SK-N-SH treated with all-trans-retinoic acid at 6 μM for 48 hours (cell line): ENCODE data around the gene COL28A1.

ENCODE experiments used
- ATAC-seq: fragments of 200-7000 bp; cut with Tn5 transposase; 3 replicates; pipeline ENCODE4 v1.9.1; 2020; ENCODE audit warnings: mild to moderate bottlenecking, moderate library complexity
- ARNTL ChIP-seq: fragments of 450-650 bp; formaldehyde crosslinking; IDR thresholded peaks from 2 replicates; pipeline ENCODE4 v1.5.0; 2020; ENCODE audit warnings: low read depth, mild to moderate bottlenecking, moderate library complexity, borderline replicate concordance
- BACH2 ChIP-seq: fragments of 250-450 bp; sonication (Bioruptor Pico); IDR thresholded peaks from 2 replicates; pipeline ENCODE4 v1.9.0; 2021; ENCODE audit warnings: mild to moderate bottlenecking, borderline replicate concordance
- CSDC2 ChIP-seq: fragments of 250-450 bp; sonication (Bioruptor Pico); IDR thresholded peaks from 2 replicates; pipeline ENCODE4 v1.5.0; 2020; ENCODE audit warnings: mild to moderate bottlenecking, moderate library complexity
- ESRRG ChIP-seq: fragments of 250-450 bp; sonication (Bioruptor Pico); IDR thresholded peaks from 2 replicates; pipeline ENCODE4 v1.6.1; 2021; ENCODE audit warnings: mild to moderate bottlenecking
- GLIS3 ChIP-seq: fragments of 250-450 bp; sonication (Bioruptor Pico); IDR thresholded peaks from 2 replicates; pipeline ENCODE4 v1.5.0; 2020; ENCODE audit warnings: mild to moderate bottlenecking, moderate library complexity
- ISL1 ChIP-seq: fragments of 250-450 bp; sonication (Bioruptor Pico); IDR thresholded peaks from 2 replicates; pipeline ENCODE4 v2.1.2; 2022; ENCODE audit warnings: mild to moderate bottlenecking, moderate library complexity
- OSR1 ChIP-seq: fragments of 250-450 bp; sonication (Bioruptor Pico); IDR thresholded peaks from 2 replicates; pipeline ENCODE4 v1.8.0; 2022; ENCODE audit warnings: moderate library complexity, mild to moderate bottlenecking, inconsistent platforms
- PPARA ChIP-seq: fragments of 250-450 bp; sonication (Bioruptor Pico); IDR thresholded peaks from 2 replicates; pipeline ENCODE4 v1.5.0; 2020; ENCODE audit warnings: mild to moderate bottlenecking, borderline replicate concordance
- RARB ChIP-seq: fragments of 250-450 bp; sonication (Bioruptor Pico); IDR thresholded peaks from 2 replicates; pipeline ENCODE4 v1.8.0; 2021; ENCODE audit warnings: mild to moderate bottlenecking, moderate library complexity
- SNAI2 ChIP-seq: fragments of 250-450 bp; sonication (Bioruptor Pico); IDR thresholded peaks from 2 replicates; pipeline ENCODE4 v1.5.0; 2020; ENCODE audit warnings: mild to moderate bottlenecking, moderate library complexity
- TCF4 ChIP-seq: fragments of 250-450 bp; sonication (Bioruptor Pico); IDR thresholded peaks from 2 replicates; pipeline ENCODE4 v1.8.0; 2021; ENCODE audit warnings: mild to moderate bottlenecking, moderate library complexity, borderline replicate concordance
- TOX ChIP-seq: fragments of 250-450 bp; sonication (Bioruptor Pico); IDR thresholded peaks from 2 replicates; pipeline ENCODE4 v1.8.0; 2021; ENCODE audit warnings: mild to moderate bottlenecking, moderate library complexity, borderline replicate concordance
- ZC3H10 ChIP-seq: fragments of 250-450 bp; sonication (Bioruptor Pico); IDR thresholded peaks from 2 replicates; pipeline ENCODE4 v1.5.1; 2021; ENCODE audit warnings: mild to moderate bottlenecking, moderate library complexity
- ZFP3 ChIP-seq: fragments of 250-450 bp; sonication (Bioruptor Pico); IDR thresholded peaks from 2 replicates; pipeline ENCODE4 v1.5.0; 2020; ENCODE audit warnings: mild to moderate bottlenecking, moderate library complexity
- ZFP30 ChIP-seq: fragments of 450-650 bp; formaldehyde crosslinking; IDR thresholded peaks from 2 replicates; pipeline ENCODE4 v1.5.0; 2022; ENCODE audit warnings: mild to moderate bottlenecking, moderate library complexity
- ZNF565 ChIP-seq: fragments of 450-650 bp; formaldehyde crosslinking; conservative IDR thresholded peaks from 2 replicates; pipeline ENCODE4 v1.5.0; 2020; ENCODE audit warnings: low read depth, mild to moderate bottlenecking, moderate library complexity
- ZNF70 ChIP-seq: fragments of 450-650 bp; formaldehyde crosslinking; IDR thresholded peaks from 2 replicates; pipeline ENCODE4 v1.5.0; 2020; ENCODE audit warnings: mild to moderate bottlenecking, moderate library complexity
- ZNF8 ChIP-seq: fragments of 450-650 bp; formaldehyde crosslinking; IDR thresholded peaks from 2 replicates; pipeline ENCODE4 v1.5.0; 2020; ENCODE audit warnings: mild to moderate bottlenecking, moderate library complexity
- TF ChIP-seq, protein P1 (sequence below): fragments of 250-450 bp; sonication (Bioruptor Pico); IDR thresholded peaks from 2 replicates; pipeline ENCODE4 v1.8.0; 2020; ENCODE audit warnings: mild to moderate bottlenecking, moderate library complexity, borderline replicate concordance
- TF ChIP-seq, protein P2 (sequence below): fragments of 250-450 bp; sonication (Bioruptor Pico); IDR thresholded peaks from 2 replicates; pipeline ENCODE4 v1.5.0; 2020; ENCODE audit warnings: mild to moderate bottlenecking, moderate library complexity
- TF ChIP-seq, protein P3 (sequence below): fragments of 250-450 bp; sonication (Bioruptor Pico); IDR thresholded peaks from 2 replicates; pipeline ENCODE4 v1.8.0; 2021; ENCODE audit warnings: low read depth, mild to moderate bottlenecking, moderate library complexity, borderline replicate concordance
- TF ChIP-seq, protein P4 (sequence below): fragments of 250-450 bp; sonication (Bioruptor Pico); IDR thresholded peaks from 2 replicates; pipeline ENCODE4 v1.5.1; 2020; ENCODE audit warnings: low read depth, mild to moderate bottlenecking, moderate library complexity

COL28A1 gene

DNA sequence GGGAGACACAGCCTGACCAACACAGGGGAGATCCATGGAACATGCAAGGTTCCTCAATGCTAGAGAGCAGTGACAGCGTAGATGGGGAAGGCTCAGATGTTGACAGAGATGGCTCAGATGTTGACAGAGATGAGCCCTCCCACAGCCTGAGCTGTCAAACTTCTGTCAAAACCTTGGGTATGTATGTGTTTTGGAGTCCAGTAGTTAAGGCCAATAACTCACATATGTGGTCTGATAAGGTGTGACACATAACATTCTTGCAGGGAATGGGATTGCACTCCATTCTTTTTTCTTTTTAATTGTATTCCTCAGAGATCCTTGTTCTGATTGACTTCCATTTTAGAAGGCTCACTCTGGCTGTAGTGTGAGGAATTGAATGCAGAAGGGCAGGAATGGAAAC, 217.1 kb downstream of the COL28A1 start:
- TF ChIP-seq PPARA (CRISPR knock-in tag) (no peak), ISL1 (no peak), ZNF70 (CRISPR knock-in tag) (no peak), GLIS3 (CRISPR knock-in tag) (no peak), TOX (CRISPR knock-in tag) (no peak), ZC3H10 (CRISPR knock-in tag) (no peak), ZNF8 (CRISPR knock-in tag) (no peak), ARNTL (CRISPR knock-in tag) (no peak), ESRRG (CRISPR knock-in tag) (no peak), SNAI2 (CRISPR knock-in tag) (no peak), BACH2 (no peak)
- TF ChIP-seq, protein P1, sequence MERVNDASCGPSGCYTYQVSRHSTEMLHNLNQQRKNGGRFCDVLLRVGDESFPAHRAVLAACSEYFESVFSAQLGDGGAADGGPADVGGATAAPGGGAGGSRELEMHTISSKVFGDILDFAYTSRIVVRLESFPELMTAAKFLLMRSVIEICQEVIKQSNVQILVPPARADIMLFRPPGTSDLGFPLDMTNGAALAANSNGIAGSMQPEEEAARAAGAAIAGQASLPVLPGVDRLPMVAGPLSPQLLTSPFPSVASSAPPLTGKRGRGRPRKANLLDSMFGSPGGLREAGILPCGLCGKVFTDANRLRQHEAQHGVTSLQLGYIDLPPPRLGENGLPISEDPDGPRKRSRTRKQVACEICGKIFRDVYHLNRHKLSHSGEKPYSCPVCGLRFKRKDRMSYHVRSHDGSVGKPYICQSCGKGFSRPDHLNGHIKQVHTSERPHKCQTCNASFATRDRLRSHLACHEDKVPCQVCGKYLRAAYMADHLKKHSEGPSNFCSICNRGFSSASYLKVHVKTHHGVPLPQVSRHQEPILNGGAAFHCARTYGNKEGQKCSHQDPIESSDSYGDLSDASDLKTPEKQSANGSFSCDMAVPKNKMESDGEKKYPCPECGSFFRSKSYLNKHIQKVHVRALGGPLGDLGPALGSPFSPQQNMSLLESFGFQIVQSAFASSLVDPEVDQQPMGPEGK (CRISPR knock-in tag): no peak
- TF ChIP-seq, protein P2, sequence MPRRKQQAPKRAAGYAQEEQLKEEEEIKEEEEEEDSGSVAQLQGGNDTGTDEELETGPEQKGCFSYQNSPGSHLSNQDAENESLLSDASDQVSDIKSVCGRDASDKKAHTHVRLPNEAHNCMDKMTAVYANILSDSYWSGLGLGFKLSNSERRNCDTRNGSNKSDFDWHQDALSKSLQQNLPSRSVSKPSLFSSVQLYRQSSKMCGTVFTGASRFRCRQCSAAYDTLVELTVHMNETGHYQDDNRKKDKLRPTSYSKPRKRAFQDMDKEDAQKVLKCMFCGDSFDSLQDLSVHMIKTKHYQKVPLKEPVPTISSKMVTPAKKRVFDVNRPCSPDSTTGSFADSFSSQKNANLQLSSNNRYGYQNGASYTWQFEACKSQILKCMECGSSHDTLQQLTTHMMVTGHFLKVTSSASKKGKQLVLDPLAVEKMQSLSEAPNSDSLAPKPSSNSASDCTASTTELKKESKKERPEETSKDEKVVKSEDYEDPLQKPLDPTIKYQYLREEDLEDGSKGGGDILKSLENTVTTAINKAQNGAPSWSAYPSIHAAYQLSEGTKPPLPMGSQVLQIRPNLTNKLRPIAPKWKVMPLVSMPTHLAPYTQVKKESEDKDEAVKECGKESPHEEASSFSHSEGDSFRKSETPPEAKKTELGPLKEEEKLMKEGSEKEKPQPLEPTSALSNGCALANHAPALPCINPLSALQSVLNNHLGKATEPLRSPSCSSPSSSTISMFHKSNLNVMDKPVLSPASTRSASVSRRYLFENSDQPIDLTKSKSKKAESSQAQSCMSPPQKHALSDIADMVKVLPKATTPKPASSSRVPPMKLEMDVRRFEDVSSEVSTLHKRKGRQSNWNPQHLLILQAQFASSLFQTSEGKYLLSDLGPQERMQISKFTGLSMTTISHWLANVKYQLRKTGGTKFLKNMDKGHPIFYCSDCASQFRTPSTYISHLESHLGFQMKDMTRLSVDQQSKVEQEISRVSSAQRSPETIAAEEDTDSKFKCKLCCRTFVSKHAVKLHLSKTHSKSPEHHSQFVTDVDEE: no peak
- no peak for ATAC-seq

DNA sequence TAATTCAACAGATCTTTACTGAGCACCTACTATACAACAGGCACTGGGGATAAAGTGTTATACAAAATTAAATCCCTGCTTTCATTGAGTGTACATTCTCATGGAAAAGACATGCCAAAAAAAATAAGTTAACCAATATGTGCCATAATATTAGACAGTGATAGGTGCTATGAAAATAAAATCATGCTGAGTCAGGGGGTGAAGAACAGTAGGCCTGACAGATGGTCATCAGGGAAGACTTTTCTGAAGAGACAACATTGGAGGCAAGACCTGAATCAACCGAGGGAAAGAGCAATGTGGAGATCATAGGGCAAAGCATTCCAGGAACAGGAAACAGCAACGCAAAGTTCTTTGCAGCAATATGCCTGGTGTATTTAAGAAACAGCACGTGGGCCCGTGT, 217.8 kb downstream of the COL28A1 start:
- no peak for ATAC-seq
- TF ChIP-seq, protein P1 (CRISPR knock-in tag): no peak
- TF ChIP-seq, protein P3, sequence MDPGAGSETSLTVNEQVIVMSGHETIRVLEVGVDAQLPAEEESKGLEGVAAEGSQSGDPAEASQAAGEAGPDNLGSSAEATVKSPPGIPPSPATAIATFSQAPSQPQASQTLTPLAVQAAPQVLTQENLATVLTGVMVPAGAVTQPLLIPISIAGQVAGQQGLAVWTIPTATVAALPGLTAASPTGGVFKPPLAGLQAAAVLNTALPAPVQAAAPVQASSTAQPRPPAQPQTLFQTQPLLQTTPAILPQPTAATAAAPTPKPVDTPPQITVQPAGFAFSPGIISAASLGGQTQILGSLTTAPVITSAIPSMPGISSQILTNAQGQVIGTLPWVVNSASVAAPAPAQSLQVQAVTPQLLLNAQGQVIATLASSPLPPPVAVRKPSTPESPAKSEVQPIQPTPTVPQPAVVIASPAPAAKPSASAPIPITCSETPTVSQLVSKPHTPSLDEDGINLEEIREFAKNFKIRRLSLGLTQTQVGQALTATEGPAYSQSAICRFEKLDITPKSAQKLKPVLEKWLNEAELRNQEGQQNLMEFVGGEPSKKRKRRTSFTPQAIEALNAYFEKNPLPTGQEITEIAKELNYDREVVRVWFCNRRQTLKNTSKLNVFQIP (CRISPR knock-in tag): no peak
- TF ChIP-seq, protein P2: no peak
- no peak for TF ChIP-seq ZFP30
- TF ChIP-seq TOX (CRISPR knock-in tag): no peak
- no peak for TF ChIP-seq ARNTL (CRISPR knock-in tag)
- TF ChIP-seq ESRRG (CRISPR knock-in tag): no peak
- no peak for TF ChIP-seq RARB (CRISPR knock-in tag)
- no peak for TF ChIP-seq ISL1
- TF ChIP-seq ZFP3 (CRISPR knock-in tag): no peak
- no peak for TF ChIP-seq ZNF565 (CRISPR knock-in tag)
- TF ChIP-seq CSDC2 (CRISPR knock-in tag): no peak
- TF ChIP-seq ZNF8 (CRISPR knock-in tag): no peak
- TF ChIP-seq, protein P4, sequence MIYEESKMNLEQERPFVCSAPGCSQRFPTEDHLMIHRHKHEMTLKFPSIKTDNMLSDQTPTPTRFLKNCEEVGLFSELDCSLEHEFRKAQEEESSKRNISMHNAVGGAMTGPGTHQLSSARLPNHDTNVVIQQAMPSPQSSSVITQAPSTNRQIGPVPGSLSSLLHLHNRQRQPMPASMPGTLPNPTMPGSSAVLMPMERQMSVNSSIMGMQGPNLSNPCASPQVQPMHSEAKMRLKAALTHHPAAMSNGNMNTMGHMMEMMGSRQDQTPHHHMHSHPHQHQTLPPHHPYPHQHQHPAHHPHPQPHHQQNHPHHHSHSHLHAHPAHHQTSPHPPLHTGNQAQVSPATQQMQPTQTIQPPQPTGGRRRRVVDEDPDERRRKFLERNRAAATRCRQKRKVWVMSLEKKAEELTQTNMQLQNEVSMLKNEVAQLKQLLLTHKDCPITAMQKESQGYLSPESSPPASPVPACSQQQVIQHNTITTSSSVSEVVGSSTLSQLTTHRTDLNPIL (CRISPR knock-in tag): no peak
- TF ChIP-seq BACH2: no peak
- TF ChIP-seq OSR1 (CRISPR knock-in tag): no peak
- no peak for TF ChIP-seq GLIS3 (CRISPR knock-in tag)
- no peak for TF ChIP-seq ZNF70 (CRISPR knock-in tag)
- no peak for TF ChIP-seq TCF4 (CRISPR knock-in tag)
- TF ChIP-seq SNAI2 (CRISPR knock-in tag): no peak
- TF ChIP-seq, all 23 proteins: peak for 0
